Stimulated activated CD4-positive, alpha-beta T cell treated with anti-CD3 and anti-CD28 coated beads, Interleukin-15, amount 100 ng/mL, for 48 hours (primary cell): ENCODE data around the gene FANCD2.
"Not testable (repeated sequence)": the region's sequence is repeated elsewhere in the genome, so short reads cannot be mapped to it uniquely, and the experiment has no call there.

Source experiments
- DNase-seq, 2 donors: peaks; one replicate each; pipeline ENCODE4 v3.0.0-alpha.2; 2020; ENCODE audit warnings: low read depth in 2 of 2

FANCD2 gene

GRCh38 chr3:10012106-10012505 lies 14.1 kb upstream of the FANCD2 start:
- DNase-seq: no peak

GRCh38 chr3:10015461-10015904 lies 10.8 kb upstream of the FANCD2 start:
- DNase-seq: no peak

GRCh38 chr3:10017636-10018292 lies 8.5 kb upstream of the FANCD2 start:
- DNase-seq: peak; percentile 59 to 60

GRCh38 chr3:10018806-10019205 lies 7.4 kb upstream of the FANCD2 start:
- not testable (repeated sequence) for DNase-seq

GRCh38 chr3:10019326-10019725 lies 6.9 kb upstream of the FANCD2 start:
- DNase-seq: no peak

- DNase-seq: no peak
These were observed 4.1 kb upstream of the FANCD2 start for GRCh38 chr3:10021856-10022775.

GRCh38 chr3:10023587-10024310 lies 2.5 kb upstream of the FANCD2 start:
- no peak for DNase-seq

- DNase-seq: no peak
These were observed 793 bp upstream of the FANCD2 start for GRCh38 chr3:10025205-10026083.

GRCh38 chr3:10041034-10041433 lies 14.8 kb downstream of the FANCD2 start:
- DNase-seq: no peak

- DNase-seq: no peak
These were observed 21.6 kb downstream of the FANCD2 start for GRCh38 chr3:10047876-10048275.

GRCh38 chr3:10053054-10053453 lies 26.8 kb downstream of the FANCD2 start:
- DNase-seq: not testable (repeated sequence)

GRCh38 chr3:10055097-10055496 lies 28.9 kb downstream of the FANCD2 start:
- DNase-seq: no peak

- not testable (repeated sequence) for DNase-seq
These were observed 43.8 kb downstream of the FANCD2 start for GRCh38 chr3:10070077-10070476.

GRCh38 chr3:10074666-10075065 lies 48.4 kb downstream of the FANCD2 start:
- DNase-seq: no peak

- no peak for DNase-seq
These were observed 55.6 kb downstream of the FANCD2 start for GRCh38 chr3:10081871-10082270.

- DNase-seq: no peak
These were observed 59.5 kb downstream of the FANCD2 start for GRCh38 chr3:10085738-10086137.

- no peak for DNase-seq
These were observed 62.0 kb downstream of the FANCD2 start for GRCh38 chr3:10088256-10088655.

GRCh38 chr3:10090179-10090578 lies 63.9 kb downstream of the FANCD2 start:
- no peak for DNase-seq

- DNase-seq: not testable (repeated sequence)
These were observed 64.5 kb downstream of the FANCD2 start for GRCh38 chr3:10090774-10091173.

GRCh38 chr3:10091387-10091786 lies 65.2 kb downstream of the FANCD2 start:
- DNase-seq: not testable (repeated sequence)

- no peak for DNase-seq
These were observed 67.4 kb downstream of the FANCD2 start for GRCh38 chr3:10093678-10094077.
